Stimulated activated CD4-positive, alpha-beta T cell treated with anti-CD3 and anti-CD28 coated beads, TNF-alpha, amount 100 ng/mL, for 24 hours (primary cell): ENCODE data around the gene CASZ1.
A peak's percentile ranks its signal among the peaks of the same experiment; 100 is the strongest.

Experiments
- DNase-seq, 3 experiments: peaks; one replicate each; pipeline ENCODE4 v3.0.0-alpha.2; 2020; ENCODE audit warnings: low read depth in 3 of 3

Gene CASZ1

DNA sequence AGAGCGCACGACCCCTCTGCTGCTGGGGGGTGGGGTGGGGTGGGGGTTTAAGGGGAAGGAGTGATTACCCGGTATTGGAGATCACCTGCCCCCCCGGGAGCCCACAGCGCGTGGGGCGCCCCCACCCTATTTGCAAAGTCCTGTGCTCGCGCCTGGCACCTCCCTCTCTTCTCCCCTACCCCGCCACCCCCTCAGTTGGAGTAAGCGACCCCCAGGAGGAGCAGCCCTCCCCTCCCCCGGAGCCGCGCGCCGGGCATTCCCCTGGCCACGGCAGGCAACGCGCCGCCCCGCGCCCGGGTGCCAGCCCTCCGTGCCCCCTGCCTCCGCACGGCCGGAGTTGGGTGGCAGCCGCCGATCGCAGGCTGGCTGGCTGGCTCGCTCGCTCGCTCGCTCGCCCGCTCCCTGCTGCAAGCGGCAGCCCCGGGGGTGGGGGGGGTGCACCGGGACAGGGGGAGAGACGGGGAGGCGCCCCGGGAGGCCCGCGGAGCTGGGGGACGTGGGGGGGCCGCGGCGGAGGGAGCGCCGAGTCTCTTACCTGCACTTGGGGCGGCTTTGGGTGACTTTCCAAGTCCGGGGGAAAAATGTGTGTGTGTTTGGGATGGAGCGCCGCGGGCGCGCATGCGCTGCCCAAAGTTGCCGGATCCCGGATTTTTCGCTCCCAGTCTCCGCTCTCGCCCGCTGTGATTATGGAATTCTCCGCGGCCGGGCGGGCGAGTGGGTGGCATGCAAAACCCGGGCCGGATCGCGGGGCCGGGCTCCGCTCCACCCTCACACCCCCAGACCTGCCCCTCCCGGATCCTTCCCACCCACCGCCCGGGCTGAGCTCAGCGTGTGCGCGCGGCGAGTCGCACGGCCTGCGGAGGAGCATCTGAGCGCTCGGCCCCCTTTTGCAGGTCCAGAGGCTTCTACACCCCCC lies at the start of gene CASZ1:
Gene CASZ1, minus strand, starts transcription at position 618 of the 916 bp plus-strand sequence. CDS start 102,757 bp downstream, outside the sequence.
- DNase-seq = no peak

DNA sequence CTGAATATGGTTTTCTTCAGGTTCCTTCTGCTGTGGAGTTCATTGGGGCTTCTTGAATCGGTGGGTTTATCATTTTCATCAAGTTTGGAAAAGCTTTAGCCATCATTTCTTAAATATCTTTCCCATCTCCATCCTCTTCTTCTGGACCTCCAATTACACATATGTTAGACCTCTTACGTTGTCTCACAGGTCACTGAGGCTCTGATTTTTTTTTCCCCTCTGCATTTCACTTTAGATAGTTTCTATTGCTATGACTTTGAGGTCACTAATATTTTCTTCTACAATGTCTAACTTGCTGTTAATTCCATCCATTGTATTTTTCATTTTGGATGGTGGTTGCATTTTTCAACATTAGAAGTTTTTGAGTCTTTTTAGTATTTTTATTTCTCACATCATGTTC lies 47.3 kb upstream of the CASZ1 start:
- DNase-seq = no peak

DNA sequence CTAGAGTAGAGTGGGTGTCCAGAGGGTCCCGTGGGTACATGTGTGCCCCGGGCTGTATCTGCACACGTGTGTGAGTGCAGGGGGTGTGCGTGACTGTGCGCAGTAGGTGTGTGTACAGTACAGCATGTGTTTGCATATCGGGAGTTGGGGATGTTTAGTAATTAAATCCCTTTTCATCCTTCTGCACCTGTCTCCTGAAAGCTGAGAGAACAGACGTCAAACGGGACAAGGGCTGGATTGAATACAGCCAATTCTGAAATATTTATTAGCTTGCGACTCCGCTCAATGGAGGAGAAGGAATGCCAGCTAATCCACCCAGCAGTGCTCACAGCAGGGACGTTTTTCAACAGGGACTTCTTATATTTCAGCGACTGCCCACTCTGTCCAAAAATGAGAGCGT lies 44.7 kb upstream of the CASZ1 start:
- DNase-seq = no peak

DNA sequence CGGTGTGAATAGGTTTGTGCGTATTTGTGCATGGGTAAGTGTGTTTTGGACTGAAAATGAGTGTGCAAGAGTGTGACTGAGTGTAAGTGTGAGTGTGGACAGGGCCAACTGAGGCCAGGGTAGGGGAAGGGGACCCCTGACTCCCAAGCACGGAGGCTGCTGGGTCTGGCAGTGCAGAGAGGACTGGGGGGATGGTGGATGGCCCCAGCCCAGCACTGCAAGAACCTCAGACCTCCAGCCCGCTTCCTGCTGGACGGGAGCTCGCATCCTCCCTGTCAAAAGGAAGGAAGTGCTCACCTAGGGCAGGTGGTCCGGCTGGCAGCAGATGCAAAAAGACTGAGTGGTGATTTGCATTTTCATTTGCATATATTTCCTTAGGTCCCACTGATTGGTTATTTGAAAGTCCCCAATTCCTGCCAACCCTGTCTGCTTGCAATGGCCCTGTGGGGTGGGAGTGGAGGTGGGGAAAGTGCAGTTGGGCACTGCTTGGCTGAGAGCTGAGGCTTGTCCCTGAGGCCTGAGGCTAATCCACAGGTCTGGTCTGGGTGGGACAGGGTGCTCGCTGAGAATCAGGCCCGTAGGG lies 42.8 kb upstream of the CASZ1 start:
- no peak for DNase-seq

GRCh38 chr1:10838541-10838940 lies 42.1 kb upstream of the CASZ1 start:
- no peak for DNase-seq

GRCh38 chr1:10836726-10837125 lies 40.3 kb upstream of the CASZ1 start:
- DNase-seq = no peak

GRCh38 chr1:10835822-10836421 lies 39.5 kb upstream of the CASZ1 start:
- DNase-seq = peak in 1 of 3 experiments; percentile 2

DNA sequence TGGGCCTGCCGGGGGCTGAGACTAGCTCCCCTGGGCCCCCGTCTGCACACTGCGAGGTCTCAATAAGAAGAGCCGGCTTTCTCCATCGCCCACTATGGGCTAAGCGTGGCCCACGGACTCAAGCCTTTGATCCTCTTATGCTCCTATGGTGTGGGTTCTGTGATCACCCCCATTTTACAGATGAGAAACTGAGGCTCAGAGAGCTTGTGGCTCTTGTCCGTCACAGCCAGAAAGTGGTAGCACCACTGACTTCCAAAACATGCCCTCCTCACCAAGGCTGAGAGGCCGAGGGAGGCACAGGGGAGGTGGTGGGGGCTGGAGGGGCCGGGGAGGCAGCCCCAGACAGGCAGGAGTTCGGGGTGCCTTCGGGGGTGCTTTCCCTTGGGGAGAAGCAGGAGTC lies 39.0 kb upstream of the CASZ1 start:
- DNase-seq = no peak

DNA sequence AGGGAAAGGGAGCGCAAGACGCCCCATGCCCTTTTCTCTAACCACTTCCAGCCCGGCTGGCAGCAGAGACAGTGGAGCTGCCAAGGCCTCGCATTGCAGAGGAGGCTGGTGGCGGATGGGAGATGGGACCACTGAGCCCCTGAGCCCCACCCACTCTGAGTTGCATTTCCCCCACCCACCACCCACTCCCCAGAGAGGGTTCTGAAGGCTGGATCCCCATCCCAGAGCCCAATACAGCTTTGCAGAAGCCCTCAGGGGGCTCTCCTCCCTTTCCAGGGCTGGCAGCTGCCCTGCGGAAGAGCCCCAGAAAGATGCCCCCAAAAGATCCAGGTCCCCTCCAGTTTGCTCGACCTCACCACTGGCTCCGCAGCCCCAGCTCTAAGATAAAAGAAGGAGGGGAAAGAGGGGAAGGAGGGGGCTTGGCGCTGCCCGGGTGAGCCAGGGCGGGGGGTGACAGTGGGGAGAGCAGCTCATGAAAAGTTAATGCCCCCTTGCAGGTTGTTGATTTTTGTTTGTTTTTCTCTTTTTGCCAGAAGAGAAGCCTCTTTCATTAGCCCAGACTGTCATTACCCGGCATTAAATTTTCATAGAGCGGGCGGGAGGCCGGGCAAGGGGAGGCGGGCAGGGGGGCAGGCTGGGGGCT lies 38.4 kb upstream of the CASZ1 start:
- DNase-seq = no peak

GRCh38 chr1:10833630-10834557 lies 37.4 kb upstream of the CASZ1 start:
- no peak for DNase-seq

DNA sequence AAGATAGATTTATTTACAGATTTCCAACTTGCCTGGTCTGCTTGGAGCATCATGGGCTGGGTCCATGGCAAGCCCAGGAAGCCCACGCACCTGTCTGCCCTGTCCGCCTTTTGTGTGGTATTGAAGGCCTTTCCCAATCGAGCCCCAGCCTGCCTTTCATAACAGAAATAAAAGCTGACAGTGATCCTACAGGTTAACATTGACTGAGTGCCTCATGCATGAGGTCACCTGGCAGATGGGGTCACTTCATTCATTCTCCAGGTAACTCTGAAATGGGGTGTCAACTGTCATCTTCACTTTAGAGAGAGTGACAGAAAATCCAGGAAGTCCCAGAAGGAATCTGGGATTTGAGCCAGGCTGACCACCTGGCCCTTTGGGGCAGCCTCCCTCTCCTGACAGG lies 36.3 kb upstream of the CASZ1 start:
- DNase-seq = no peak

DNA sequence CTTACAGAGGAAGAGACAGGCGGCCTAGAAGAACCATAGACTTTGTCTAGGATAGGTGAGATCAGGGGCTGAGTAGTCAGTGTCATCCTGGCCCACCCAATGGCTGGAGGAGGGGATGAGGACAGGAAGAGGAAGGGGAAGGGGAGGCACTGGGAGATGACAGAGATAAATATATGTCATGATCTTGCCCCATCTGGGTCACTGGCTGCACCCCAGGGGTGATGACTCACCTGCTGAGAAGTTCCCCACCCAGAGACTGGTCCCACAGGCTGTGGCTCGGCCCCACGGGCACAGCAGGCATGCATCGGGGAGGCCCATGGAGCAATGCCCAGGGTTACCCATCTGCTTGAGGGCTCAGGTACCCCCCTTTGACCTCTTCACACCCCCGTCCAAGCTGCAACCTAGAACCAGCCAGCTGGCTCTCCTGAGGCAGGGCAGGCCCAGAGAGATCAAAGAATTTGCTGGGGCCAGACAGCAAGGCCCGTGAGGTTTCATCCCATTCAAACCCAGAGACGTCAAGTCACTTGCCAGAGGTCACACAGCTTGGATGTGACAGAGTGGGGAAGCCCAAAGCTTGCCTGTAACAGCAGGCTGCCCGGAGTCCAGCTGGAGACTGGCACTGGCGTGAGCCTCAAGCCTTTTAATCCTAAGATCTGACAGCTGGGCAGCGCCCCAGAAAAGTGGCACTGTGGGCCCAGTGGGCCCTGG lies 34.7 kb upstream of the CASZ1 start:
- no peak for DNase-seq

- no peak for DNase-seq
These were observed 33.6 kb upstream of the CASZ1 start for GRCh38 chr1:10829965-10830515.

GRCh38 chr1:10829067-10829818 lies 32.8 kb upstream of the CASZ1 start:
- no peak for DNase-seq

GRCh38 chr1:10827377-10828333 lies 31.2 kb upstream of the CASZ1 start:
- no peak for DNase-seq

- DNase-seq = no peak
These were observed 29.1 kb upstream of the CASZ1 start for GRCh38 chr1:10825592-10825991.

- DNase-seq = no peak
These were observed 28.5 kb upstream of the CASZ1 start for GRCh38 chr1:10824821-10825540.

DNA sequence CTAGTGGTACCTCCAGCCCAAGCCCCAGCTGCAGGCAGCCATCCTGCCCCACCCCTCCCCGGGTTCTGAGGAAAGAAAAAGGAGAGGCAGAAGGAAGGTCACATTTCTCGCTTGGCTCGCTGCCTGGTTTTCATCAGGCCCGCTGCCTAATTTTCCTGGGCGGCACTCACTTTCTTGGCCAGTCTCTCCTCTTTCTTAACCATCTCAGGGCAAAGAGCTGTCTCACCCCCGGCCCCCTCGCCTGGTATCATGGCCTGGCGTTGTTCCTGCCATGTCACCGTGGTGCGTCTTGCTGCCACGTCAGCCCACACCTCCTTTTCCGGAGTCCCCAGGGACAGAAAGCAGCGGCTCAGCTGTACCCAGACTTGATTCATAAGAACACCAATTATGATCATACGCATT lies 26.6 kb upstream of the CASZ1 start:
- no peak for DNase-seq
